C4-2B (cell line): ENCODE results near the gene IGF2.

Experiments used
- H3K27ac ChIP-seq: fragments of 450-650 bp; 2 replicates; pipeline ENCODE4 v1.5.1; 2017
- CTCF ChIP-seq: fragments of 450-650 bp; conservative IDR thresholded peaks from 2 replicates; pipeline ENCODE4 v1.5.1; 2017; ENCODE audit warnings: mild to moderate bottlenecking
- ZFX ChIP-seq: fragments of 450-650 bp; IDR thresholded peaks from 2 replicates; pipeline ENCODE4 v1.6.1; 2017

IGF2 gene

DNA sequence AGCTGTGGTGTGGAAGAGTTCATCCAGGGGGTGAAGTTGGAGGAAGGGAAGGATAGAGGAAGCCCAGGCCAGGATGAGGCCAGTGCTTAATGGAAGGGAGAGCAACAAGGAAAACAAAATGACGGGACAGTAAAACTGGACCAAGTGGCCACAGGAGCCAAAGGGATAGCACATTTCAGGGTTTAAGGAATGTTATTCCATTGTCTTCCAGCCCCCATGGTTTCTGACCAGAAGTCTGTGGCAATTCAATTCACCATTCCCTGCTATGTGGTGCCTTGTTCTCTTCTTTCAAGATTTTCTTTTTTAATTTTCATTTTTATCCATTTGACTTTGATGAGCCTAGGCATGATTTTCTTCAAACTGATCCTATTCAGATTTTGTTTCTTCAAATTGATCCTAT, 22.5 kb downstream of the IGF2 start:
- no peak for TF ChIP-seq CTCF
- no peak overlapping the region for H3K27ac ChIP-seq

DNA sequence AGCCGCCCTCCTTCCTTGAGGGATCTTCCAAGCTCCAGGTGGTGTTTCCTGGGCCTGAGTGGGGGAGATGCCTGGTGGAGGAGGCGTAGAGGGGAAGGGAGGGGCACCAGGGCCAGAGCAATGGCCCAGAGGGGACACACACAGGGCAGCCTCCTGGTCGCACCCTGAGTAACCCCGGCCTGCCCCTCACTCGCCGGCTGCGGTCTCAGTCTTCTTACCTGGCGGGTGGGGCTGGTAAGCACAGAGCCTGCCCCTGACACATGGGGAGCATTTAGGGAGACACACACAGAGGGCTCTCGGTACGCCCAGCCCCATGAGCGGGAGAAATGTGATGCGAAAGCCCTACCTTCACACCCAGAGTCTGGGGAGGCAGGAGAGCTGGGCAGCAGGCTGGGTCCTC, 23.9 kb downstream of the IGF2 start:
- TF ChIP-seq ZFX (no peak), CTCF (no peak)

GRCh38 chr11:2114430-2115241, 24.6 kb downstream of the IGF2 start:
- no peak for TF ChIP-seq ZFX
- no peak for TF ChIP-seq CTCF
- H3K27ac ChIP-seq, result no peak overlapping the region

More for the DNA sequence above, 23.9 kb downstream of the IGF2 start:
- no peak overlapping the region for H3K27ac ChIP-seq

DNA sequence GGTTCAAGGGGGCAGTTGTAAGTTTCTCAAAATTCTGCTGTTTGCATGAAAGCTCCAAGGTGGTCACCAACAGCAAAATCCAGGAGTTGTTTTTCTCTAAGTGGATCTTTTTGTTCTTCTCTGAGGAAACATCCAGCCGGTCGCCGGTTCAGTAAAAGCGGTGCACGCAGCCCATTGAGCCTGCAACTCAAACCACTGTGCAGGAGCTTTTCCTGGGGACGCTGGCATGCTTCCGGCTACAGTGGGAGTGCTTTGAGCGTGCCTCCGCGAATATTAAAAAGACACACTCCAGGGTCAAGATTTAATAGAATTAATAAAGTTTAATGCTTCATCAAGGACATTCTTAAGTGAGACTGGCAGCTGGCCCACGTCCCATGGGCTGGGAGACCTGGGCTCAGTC, 25.4 kb downstream of the IGF2 start:
- no peak overlapping the region for H3K27ac ChIP-seq
- no peak for TF ChIP-seq CTCF
- TF ChIP-seq ZFX, result no peak

GRCh38 chr11:2110521-2110920, 28.7 kb downstream of the IGF2 start:
- H3K27ac ChIP-seq, result no peak overlapping the region
- TF ChIP-seq CTCF, result no peak
- TF ChIP-seq ZFX, result no peak

GRCh38 chr11:2109541-2110019, 29.6 kb downstream of the IGF2 start:
- no peak overlapping the region for H3K27ac ChIP-seq
- TF ChIP-seq CTCF (no peak), ZFX (no peak)

- TF ChIP-seq CTCF (no peak), ZFX (no peak)
Observed at GRCh38 chr11:2108675-2109491, 30.3 kb downstream of the IGF2 start.

More at GRCh38 chr11:2108675-2109491, 30.3 kb downstream of the IGF2 start:
- no peak overlapping the region for H3K27ac ChIP-seq
